IMR-90 (cell line): ENCODE results near the gene FCRL2.

ENCODE experiments used
- CEBPB ChIP-seq: IDR thresholded peaks from 2 replicates; pipeline ENCODE4 v1.6.1; 2012; ENCODE audit warnings: low read depth, low read length, improper control_type of control experiment
- CHD1 ChIP-seq: IDR thresholded peaks from 2 replicates; pipeline ENCODE4 v1.6.1; 2012; ENCODE audit warnings: low read depth, low read length, improper control_type of control experiment
- CTCF ChIP-seq: conservative IDR thresholded peaks from 2 replicates; pipeline ENCODE4 v1.5.1; 2012; ENCODE audit warnings: mild to moderate bottlenecking, low read depth, low read length, improper control_type of control experiment
- ELK1 ChIP-seq: fragments of 150-350 bp; IDR thresholded peaks from 2 replicates; pipeline ENCODE4 v1.6.1; 2016; ENCODE audit warnings: low read depth, mild to moderate bottlenecking, low read length, moderate library complexity, borderline replicate concordance
- FOS ChIP-seq: fragments of 150-350 bp; IDR thresholded peaks from 2 replicates; pipeline ENCODE4 v1.6.1; 2016; ENCODE audit warnings: low read depth, low read length
- MAFK ChIP-seq: IDR thresholded peaks from 2 replicates; pipeline ENCODE4 v1.6.1; 2012; ENCODE audit warnings: low read depth, low read length, improper control_type of control experiment
- MAZ ChIP-seq: IDR thresholded peaks from 2 replicates; pipeline ENCODE4 v1.6.1; 2012; ENCODE audit warnings: low read depth, mild to moderate bottlenecking, low read length, improper control_type of control experiment, moderate library complexity, borderline replicate concordance
- NFE2L2 ChIP-seq: fragments of 150-350 bp; IDR thresholded peaks from 2 replicates; pipeline ENCODE4 v1.6.1; 2016; ENCODE audit warnings: low read depth, mild to moderate bottlenecking, low read length
- POLR2A ChIP-seq: IDR thresholded peaks from 2 replicates; pipeline ENCODE4 v1.6.1; 2012; ENCODE audit warnings: mild to moderate bottlenecking, low read depth, low read length
- RAD21 ChIP-seq: IDR thresholded peaks from 2 replicates; pipeline ENCODE4 v1.6.1; 2012; ENCODE audit warnings: low read length, improper control_type of control experiment
- RCOR1 ChIP-seq: IDR thresholded peaks from 2 replicates; pipeline ENCODE4 v1.6.1; 2012; ENCODE audit warnings: mild to moderate bottlenecking, low read length, improper control_type of control experiment; ENCODE audit not compliant: insufficient replicate concordance
- SMC3 ChIP-seq: fragments of 150-350 bp; IDR thresholded peaks from 2 replicates; pipeline ENCODE4 v1.6.1; 2016; ENCODE audit warnings: low read depth, mild to moderate bottlenecking, antibody characterized with exemption, low read length, moderate library complexity
- USF2 ChIP-seq: fragments of 150-350 bp; IDR thresholded peaks from 2 replicates; pipeline ENCODE4 v1.6.1; 2017; ENCODE audit warnings: mild to moderate bottlenecking, antibody characterized with exemption, low read length, low read depth

GRCh38 chr1:157739229-157739901, 37.6 kb downstream of the FCRL2 start:
- TF ChIP-seq CEBPB, result no peak
- TF ChIP-seq POLR2A, result no peak
- TF ChIP-seq USF2, result no peak
- TF ChIP-seq CTCF, result no peak
- no peak for TF ChIP-seq SMC3
- no peak for TF ChIP-seq RAD21
- no peak for TF ChIP-seq MAFK
- no peak for TF ChIP-seq RCOR1
- no peak for TF ChIP-seq ELK1
- TF ChIP-seq CHD1, result no peak
- no peak for TF ChIP-seq NFE2L2
- TF ChIP-seq FOS, result no peak
- TF ChIP-seq MAZ, result no peak
